Measurements from ENCODE around the gene GALNT12.
A peak's percentile ranks its signal among the peaks of the same experiment; 100 is the strongest.

The GALNT12 gene

GRCh38 chr9:98807070-98807813 is at the start of gene GALNT12:
TSS of gene GALNT12 (plus strand) at chr9:98807670. CDS start at chr9:98807699, 29 bp downstream.
- DNase-seq, result peak; percentile 32

DNA sequence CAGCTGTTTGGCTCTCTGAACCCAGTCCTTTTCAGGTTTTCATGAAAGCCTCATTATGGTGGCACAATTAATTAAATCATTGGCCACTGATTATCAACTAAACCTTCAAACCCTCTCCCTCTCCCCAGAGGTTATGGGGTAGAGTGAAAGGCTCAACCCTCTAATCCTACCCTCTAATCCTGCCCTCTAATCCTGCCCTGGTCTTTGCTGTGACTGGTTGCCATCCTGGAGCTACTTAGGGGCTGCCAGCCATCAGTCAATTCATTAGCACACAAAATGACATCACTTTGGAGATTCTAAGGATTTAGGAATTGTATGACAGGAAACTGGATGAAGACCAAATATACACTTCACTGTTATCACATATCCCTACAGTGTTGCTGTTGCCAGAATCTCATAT is 47.2 kb upstream of the GALNT12 start:
- no peak for DNase-seq

- DNase-seq, result no peak
Observed at GRCh38 chr9:98763986-98764745, 43.3 kb upstream of the GALNT12 start.

DNA sequence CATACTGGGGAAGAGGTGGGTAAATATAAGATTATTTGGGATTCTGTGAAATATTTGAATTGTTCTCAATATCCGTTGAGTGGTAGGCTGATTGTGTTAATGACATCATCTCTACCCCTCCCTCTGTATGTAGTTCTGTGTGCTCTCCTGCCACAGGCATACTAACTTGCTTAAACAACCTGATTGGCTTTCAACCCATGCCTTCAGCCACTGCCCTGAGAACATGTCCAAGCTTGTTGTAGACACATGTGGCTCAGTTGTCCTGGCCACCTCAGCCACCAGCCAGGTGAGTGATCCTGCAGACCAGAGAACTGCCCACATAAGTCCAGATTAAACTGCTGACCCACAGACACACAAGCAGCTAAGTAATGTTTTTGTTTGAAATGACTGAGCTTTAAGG is 42.2 kb upstream of the GALNT12 start:
- no peak for DNase-seq

GRCh38 chr9:98766586-98766985 is 40.9 kb upstream of the GALNT12 start:
- no peak for DNase-seq

GRCh38 chr9:98767196-98767595 is 40.3 kb upstream of the GALNT12 start:
- DNase-seq, result no peak

- DNase-seq, result no peak
Observed at GRCh38 chr9:98767915-98768314, 39.6 kb upstream of the GALNT12 start.

GRCh38 chr9:98768344-98768743 is 39.1 kb upstream of the GALNT12 start:
- DNase-seq, result no peak

GRCh38 chr9:98770717-98771116 is 36.8 kb upstream of the GALNT12 start:
- DNase-seq, result no peak

- no peak for DNase-seq
Observed at GRCh38 chr9:98771209-98771874, 36.1 kb upstream of the GALNT12 start.

DNA sequence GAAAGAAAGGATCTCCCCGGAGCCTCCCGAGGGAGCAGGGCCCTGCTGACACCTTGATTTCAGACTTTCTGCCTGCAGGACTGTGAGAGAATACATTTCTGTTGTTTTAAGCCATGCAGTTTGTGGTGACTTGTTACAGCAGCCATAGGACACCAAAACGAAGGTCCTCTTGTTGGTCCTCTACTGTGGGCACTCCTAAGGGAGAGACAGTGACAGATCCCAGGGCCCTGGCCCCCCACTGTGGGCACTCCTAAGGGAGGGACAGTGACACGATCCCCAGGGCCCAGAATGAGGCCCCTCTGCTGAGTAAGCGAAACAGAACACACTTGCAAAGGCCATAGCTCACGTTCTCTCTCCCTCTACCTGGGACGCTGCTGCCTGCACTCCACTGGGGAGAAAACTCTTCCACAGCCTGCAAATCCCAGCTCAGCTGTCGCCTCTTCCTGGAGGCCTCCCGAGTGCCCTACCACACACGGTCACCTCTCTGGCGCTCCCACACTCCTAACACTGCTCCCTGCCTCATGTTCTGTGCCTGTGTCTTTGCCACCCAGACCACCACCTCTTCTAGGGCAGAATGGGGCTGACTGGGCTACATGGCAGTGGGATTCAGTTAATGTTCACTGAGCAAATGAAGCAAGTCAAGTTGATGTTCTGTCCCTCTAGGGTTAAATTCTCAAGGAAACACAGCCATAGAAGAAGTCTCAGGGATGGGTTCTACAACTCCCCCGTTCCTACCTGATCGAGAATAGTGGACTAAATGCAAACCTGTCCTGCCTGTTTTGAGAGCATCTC is 34.9 kb upstream of the GALNT12 start:
- no peak for DNase-seq

DNA sequence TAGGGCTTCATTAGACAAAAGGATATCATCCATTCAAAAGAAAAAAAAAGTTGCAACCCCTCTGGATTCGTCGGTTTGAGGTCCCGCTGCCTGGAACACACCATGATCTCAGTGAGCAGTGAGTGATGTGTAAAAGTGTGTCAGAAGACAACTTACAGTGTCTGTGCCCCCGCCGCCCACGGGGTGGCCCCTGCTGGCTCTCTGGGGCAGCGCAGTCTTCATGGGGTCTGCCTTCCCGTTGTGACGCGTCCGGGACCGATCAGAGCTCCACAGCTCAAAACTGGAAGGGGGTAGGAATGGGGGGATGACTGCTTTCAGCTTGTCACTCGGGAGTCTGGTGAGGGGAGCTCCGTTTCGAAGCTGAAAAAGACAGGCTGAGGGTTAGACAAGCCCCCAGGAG is 33.7 kb upstream of the GALNT12 start:
- no peak for DNase-seq

DNA sequence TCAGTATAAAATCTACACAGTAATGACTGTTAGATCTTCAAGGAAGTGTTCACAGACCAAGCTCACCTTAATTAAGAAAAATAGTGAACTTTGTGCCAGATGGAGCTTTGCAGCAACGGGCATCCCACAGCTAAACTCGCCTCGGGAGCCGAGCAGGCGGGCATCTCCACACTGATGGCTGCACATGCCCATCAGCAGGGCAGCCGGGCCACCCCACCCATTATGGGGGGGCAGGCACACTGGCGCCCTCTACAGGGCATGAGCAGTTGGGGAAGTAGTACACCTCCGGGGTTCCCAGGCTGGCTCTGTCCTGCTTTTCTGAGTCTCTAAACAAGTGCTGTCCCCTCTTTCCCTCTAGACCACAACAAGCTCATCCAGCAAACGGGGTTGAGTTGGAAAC is 32.7 kb upstream of the GALNT12 start:
- DNase-seq, result no peak

DNA sequence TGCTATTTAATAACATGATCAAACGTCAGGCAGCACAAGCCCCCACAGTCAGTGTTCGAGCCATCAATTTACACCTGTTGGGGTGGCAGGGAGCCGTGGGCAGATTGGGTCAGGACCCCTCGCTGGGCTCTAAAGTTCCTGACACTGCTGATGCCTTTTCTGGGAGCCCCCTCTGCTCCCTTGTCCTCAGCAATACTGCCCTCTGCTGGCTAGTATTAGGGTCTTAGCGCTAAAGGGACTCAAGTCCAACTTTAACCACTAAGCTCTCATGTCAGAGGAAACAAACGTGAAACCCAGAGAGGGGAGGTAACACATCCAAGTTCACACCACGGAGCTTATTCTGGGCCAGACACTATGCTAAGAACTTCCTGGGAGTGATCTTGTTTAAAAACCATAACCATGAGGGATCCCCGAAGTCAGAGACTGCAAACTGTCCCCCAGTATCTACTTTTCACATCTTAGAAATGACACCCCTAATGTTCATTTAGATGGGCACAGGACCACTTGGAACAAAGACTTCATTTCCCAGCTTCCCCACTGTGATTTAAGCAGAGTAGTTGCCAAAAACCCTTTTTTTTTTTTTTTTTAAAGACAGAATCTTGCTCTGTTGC is 31.5 kb upstream of the GALNT12 start:
- DNase-seq, result no peak

- DNase-seq, result no peak
Observed at GRCh38 chr9:98777618-98778017, 29.9 kb upstream of the GALNT12 start.

GRCh38 chr9:98778251-98778650 is 29.2 kb upstream of the GALNT12 start:
- DNase-seq, result no peak

GRCh38 chr9:98778711-98779530 is 28.5 kb upstream of the GALNT12 start:
- no peak for DNase-seq

- peak; percentile 42 for DNase-seq
Observed at GRCh38 chr9:98780059-98780749, 27.3 kb upstream of the GALNT12 start.

DNA sequence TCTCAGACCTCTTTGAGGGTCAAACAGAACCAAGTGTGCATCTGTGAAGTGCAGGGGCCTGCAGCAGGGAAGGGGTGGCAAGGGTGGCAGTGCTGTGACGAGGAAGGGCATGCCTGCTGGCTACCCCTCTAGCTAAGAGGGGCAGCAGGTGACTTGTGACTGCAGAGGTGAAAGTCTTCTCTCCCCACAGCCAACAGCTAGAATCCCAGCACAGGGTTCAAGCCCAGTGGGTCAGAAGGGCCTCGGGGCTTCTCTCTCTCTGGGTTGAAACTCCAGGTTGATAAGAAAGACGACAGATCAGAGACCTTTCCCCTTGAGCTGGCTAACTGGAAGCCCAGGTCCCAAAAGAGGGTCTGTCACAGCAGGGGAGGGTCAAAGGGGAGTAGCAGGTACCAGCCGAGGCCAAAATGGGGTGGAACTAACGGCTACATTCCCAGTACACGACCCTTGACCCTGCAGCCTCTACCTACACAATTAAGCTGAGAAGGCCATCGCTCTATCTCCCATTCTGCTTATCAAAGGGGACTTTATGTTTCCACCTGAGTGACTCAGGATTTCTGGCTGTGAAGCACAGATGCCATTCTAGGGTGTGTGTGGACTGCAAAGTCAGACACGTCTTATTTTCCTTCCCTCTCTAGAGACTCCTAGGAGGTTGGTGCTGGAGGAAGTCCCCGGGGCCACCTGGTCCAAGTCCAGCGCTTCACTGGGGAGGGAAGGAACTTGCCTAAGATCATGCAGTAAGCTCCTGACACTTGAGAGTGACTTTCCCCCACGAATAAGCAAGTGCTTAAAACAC is 25.7 kb upstream of the GALNT12 start:
- no peak for DNase-seq
